Activated naive CD4-positive, alpha-beta T cell treated with anti-CD3 and anti-CD28 coated beads, Interleukin-2, amount 10 ng/mL, durations not matched to agents 5 hours and 36 hours (primary cell): Measurements from ENCODE around the gene ACSM2A. TPM values are rescaled to one million over a fixed set of nuclear protein-coding genes. Genes with fewer than 3 reads are reported as not detected.

ENCODE experiments used
- total RNA-seq, 2 experiments: library from RNA; stranded (reverse); gene quantifications; one replicate each; pipeline ENCODE4 v1.2.3, GENCODE V29; 2021

ACSM2A gene
- not detected for total RNA-seq

GRCh38 chr16:20451364-20451763, at the start of gene ACSM2A:
ACSM2A (plus strand) TSS chr16:20451521; CDS start chr16:20460115, 8,594 bp downstream.

GRCh38 chr16:20404637-20405036, 46.7 kb upstream of the ACSM2A start, which contains the start of gene PDILT:
PDILT (minus strand) TSS chr16:20404737; CDS start chr16:20399300, 5,437 bp downstream.

GRCh38 chr16:20409398-20410120, 41.8 kb upstream of the ACSM2A start, which contains the start of gene ACSM5:
ACSM5 (plus strand) TSS chr16:20409534; CDS start chr16:20411485, 1,951 bp downstream.

Other genes starting within 250 kb of the ACSM2A start
- gene GP2, start 124.0 kb upstream of the ACSM2A start, total RNA-seq: not detected
- not detected for gene UMOD, start 98.8 kb upstream of the ACSM2A start, total RNA-seq
- not detected for gene PDILT, start 46.8 kb upstream of the ACSM2A start, total RNA-seq
- gene ACSM5, start 42.0 kb upstream of the ACSM2A start, total RNA-seq: not detected
- not detected for gene ACSM2B, start 124.8 kb downstream of the ACSM2A start, total RNA-seq
- under 1 TPM; 0.17 to 0.38 TPM for gene ACSM1, start 246.2 kb downstream of the ACSM2A start, total RNA-seq